HG03097 (cell line): ENCODE measurements around the gene CADPS.

Experiments
- ATAC-seq: cut with Tn5 transposase; IDR thresholded peaks from one replicate; pipeline ENCODE4 v1.9.1; 2021; ENCODE audit not compliant: unreplicated experiment, low FRiP score

The CADPS gene

GRCh38 chr3:62655056-62655690 lies 220.0 kb downstream of the CADPS start:
- no peak for ATAC-seq

- ATAC-seq, result no peak
Observed at GRCh38 chr3:62653796-62654195, 221.4 kb downstream of the CADPS start.

- ATAC-seq, result no peak
Observed at GRCh38 chr3:62647711-62648110, 227.5 kb downstream of the CADPS start.

- no peak for ATAC-seq
Observed at GRCh38 chr3:62644493-62644892, 230.7 kb downstream of the CADPS start.

- ATAC-seq, result no peak
Observed at GRCh38 chr3:62638316-62638715, 236.9 kb downstream of the CADPS start.

- ATAC-seq, result no peak
Observed at GRCh38 chr3:62636235-62636826, 238.9 kb downstream of the CADPS start.

- ATAC-seq, result no peak
Observed at GRCh38 chr3:62632510-62633294, 242.5 kb downstream of the CADPS start.

GRCh38 chr3:62631488-62631887 lies 243.7 kb downstream of the CADPS start:
- no peak for ATAC-seq

GRCh38 chr3:62630664-62631063 lies 244.6 kb downstream of the CADPS start:
- ATAC-seq, result no peak

- no peak for ATAC-seq
Observed at GRCh38 chr3:62625268-62625667, 249.9 kb downstream of the CADPS start.

- no peak for ATAC-seq
Observed at GRCh38 chr3:62624185-62624584, 251.0 kb downstream of the CADPS start.

GRCh38 chr3:62622553-62623174 lies 252.6 kb downstream of the CADPS start:
- ATAC-seq, result no peak

- no peak for ATAC-seq
Observed at GRCh38 chr3:62621925-62622324, 253.3 kb downstream of the CADPS start.

GRCh38 chr3:62621176-62621575 lies 254.0 kb downstream of the CADPS start:
- ATAC-seq, result no peak

- no peak for ATAC-seq
Observed at GRCh38 chr3:62615258-62615849, 259.9 kb downstream of the CADPS start.

- no peak for ATAC-seq
Observed at GRCh38 chr3:62614527-62614926, 260.7 kb downstream of the CADPS start.

GRCh38 chr3:62611541-62612240 lies 263.5 kb downstream of the CADPS start:
- no peak for ATAC-seq

GRCh38 chr3:62607287-62608029 lies 267.8 kb downstream of the CADPS start:
- no peak for ATAC-seq

- ATAC-seq, result no peak
Observed at GRCh38 chr3:62605413-62606068, 269.7 kb downstream of the CADPS start.
